OCI-LY1 (cell line): ENCODE data around the gene ABCA9.

Experiments
- CTCF ChIP-seq: fragments of 200-600 bp; sonication (generic), shearing (Covaris generic); IDR thresholded peaks from 2 replicates; pipeline ENCODE4 v1.5.1; 2017; ENCODE audit warnings: mild to moderate bottlenecking, antibody characterized with exemption, low read length, moderate library complexity, mixed read lengths
- EZH2 ChIP-seq: fragments of 200-600 bp; sonication (generic), shearing (Covaris generic); IDR thresholded peaks from 2 replicates; pipeline ENCODE4 v1.8.0; 2017; ENCODE audit warnings: borderline replicate concordance, mixed run types, mild to moderate bottlenecking, antibody characterized with exemption, low read length, moderate library complexity, mixed read lengths

GRCh38 chr17:69058165-69058564 lies 2.6 kb downstream of the ABCA9 start:
- TF ChIP-seq CTCF, result peak; percentile 18; the same call in 1 of the 2 replicates
- TF ChIP-seq EZH2, result no peak
